Uterine smooth muscle cell (primary cell): ENCODE data around the gene CACYBP. TPM values are rescaled to one million over a fixed set of nuclear protein-coding genes. Genes with fewer than 3 reads are reported as not detected.

ENCODE experiments used
- total RNA-seq: library from RNA; depleted of rRNA; stranded (reverse); fragments of >200 nt; gene quantifications from 2 replicates; pipeline ENCODE4 v1.2.3, GENCODE V29; 2014

CACYBP gene
- 101 and 387 TPM in 2 replicates for total RNA-seq

GRCh38 chr1:174999936-175000696 lies at the start of gene CACYBP:
Gene CACYBP, plus strand, starts transcription at chr1:174999947. Its CDS starts 234 bp downstream, at chr1:175000181.

GRCh38 chr1:175023043-175023921 lies 23.5 kb downstream of the CACYBP start, which contains the start of gene MRPS14:
Gene MRPS14, minus strand, starts transcription at chr1:175023425. Its CDS starts 17 bp downstream, at chr1:175023408.

Other genes with a start within 250 kb of the CACYBP start
- gene MRPS14, start 23.5 kb downstream of the CACYBP start, total RNA-seq, result 21.1 TPM in 2 replicates
- gene TNN, start 67.9 kb downstream of the CACYBP start, total RNA-seq, result under 0.01 TPM in 1 of 2 replicates, not detected in the other
- gene KIAA0040, start 192.8 kb downstream of the CACYBP start, total RNA-seq, result 0.44 and 0.62 TPM in 2 replicates